ENCODE measurements around the gene PYGM.

The PYGM gene

GRCh38 chr11:64796757-64797541 is 37.2 kb upstream of the PYGM start:
- peaks cover 22% of the 10 kb centered on the region for H3K36me3 Mint-ChIP-seq
- H3K9me3 Mint-ChIP-seq, result no peaks in the 10 kb centered on the region
- H3K27me3 Mint-ChIP-seq, result no peaks in the 10 kb centered on the region
- DNase-seq (ENCODE audit: low spot score in 2 of 2) (no peak), ATAC-seq (ENCODE audit: low read depth) (no peak)
- no peak overlapping the region for H3K27ac Mint-ChIP-seq
- peaks cover 38% of the 10 kb centered on the region for H3K4me1 Mint-ChIP-seq
- H3K4me3 Mint-ChIP-seq, result no peak overlapping the region

- H3K27me3 Mint-ChIP-seq, result no peaks in the 10 kb centered on the region
- ATAC-seq (ENCODE audit: low read depth) (no peak), DNase-seq (ENCODE audit: low spot score in 2 of 2) (no peak)
- H3K36me3 Mint-ChIP-seq, result peaks cover 22% of the 10 kb centered on the region
- H3K4me3 Mint-ChIP-seq, result no peak overlapping the region
- peaks cover 31% of the 10 kb centered on the region for H3K4me1 Mint-ChIP-seq
- no peak overlapping the region for H3K27ac Mint-ChIP-seq
- H3K9me3 Mint-ChIP-seq, result no peaks in the 10 kb centered on the region
Measured at GRCh38 chr11:64796047-64796756, 36.4 kb upstream of the PYGM start.

GRCh38 chr11:64794526-64794925 is 34.8 kb upstream of the PYGM start:
- no peak overlapping the region for H3K4me3 Mint-ChIP-seq
- H3K36me3 Mint-ChIP-seq, result peaks cover 25% of the 10 kb centered on the region
- DNase-seq (ENCODE audit: low spot score in 2 of 2), result no peak
- H3K4me1 Mint-ChIP-seq, result peaks cover 23% of the 10 kb centered on the region
- no peaks in the 10 kb centered on the region for H3K27me3 Mint-ChIP-seq
- H3K9me3 Mint-ChIP-seq, result no peaks in the 10 kb centered on the region
- no peak for ATAC-seq (ENCODE audit: low read depth)
- H3K27ac Mint-ChIP-seq, result peak overlapping the region; percentile 17

- Mint-ChIP-seq H3K4me3 (no peak overlapping the region), H3K27me3 (no peaks in the 10 kb centered on the region), H3K36me3 (peaks cover 18% of the 10 kb centered on the region), H3K4me1 (peaks cover 16% of the 10 kb centered on the region), H3K9me3 (no peaks in the 10 kb centered on the region), H3K27ac (peak overlapping the region; percentile 78)
- ATAC-seq (ENCODE audit: low read depth) (no peak), DNase-seq (ENCODE audit: low spot score in 2 of 2) (no peak)
Measured at GRCh38 chr11:64793271-64794160, 33.7 kb upstream of the PYGM start.

- DNase-seq (ENCODE audit: low spot score in 2 of 2) (no peak), ATAC-seq (ENCODE audit: low read depth) (no peak)
- Mint-ChIP-seq H3K27ac (no peak overlapping the region), H3K36me3 (peaks cover 18% of the 10 kb centered on the region), H3K4me1 (peaks cover 19% of the 10 kb centered on the region), H3K4me3 (no peak overlapping the region), H3K27me3 (no peaks in the 10 kb centered on the region), H3K9me3 (no peaks in the 10 kb centered on the region)
Measured at GRCh38 chr11:64792482-64792881, 32.7 kb upstream of the PYGM start.

GRCh38 chr11:64791781-64792291 is 32.1 kb upstream of the PYGM start:
- H3K9me3 Mint-ChIP-seq, result no peaks in the 10 kb centered on the region
- H3K36me3 Mint-ChIP-seq, result peaks cover 18% of the 10 kb centered on the region
- H3K4me3 Mint-ChIP-seq, result no peak overlapping the region

GRCh38 chr11:64790205-64791095 is 30.7 kb upstream of the PYGM start:
- H3K36me3 Mint-ChIP-seq, result peaks cover 14% of the 10 kb centered on the region
- peak overlapping the region; percentile 62 for H3K27ac Mint-ChIP-seq
- DNase-seq (ENCODE audit: low spot score in 2 of 2), result no peak
- H3K27me3 Mint-ChIP-seq, result no peaks in the 10 kb centered on the region
- peaks cover 15% of the 10 kb centered on the region for H3K4me1 Mint-ChIP-seq
- H3K9me3 Mint-ChIP-seq, result no peaks in the 10 kb centered on the region
- no peak for ATAC-seq (ENCODE audit: low read depth)
- no peak overlapping the region for H3K4me3 Mint-ChIP-seq

More at GRCh38 chr11:64791781-64792291, 32.1 kb upstream of the PYGM start:
- DNase-seq (ENCODE audit: low spot score in 2 of 2) (no peak), ATAC-seq (ENCODE audit: low read depth) (no peak)
- no peaks in the 10 kb centered on the region for H3K27me3 Mint-ChIP-seq
- no peak overlapping the region for H3K27ac Mint-ChIP-seq
- peaks cover 19% of the 10 kb centered on the region for H3K4me1 Mint-ChIP-seq

GRCh38 chr11:64789331-64790204 is 29.8 kb upstream of the PYGM start:
- Mint-ChIP-seq H3K4me1 (peaks cover 13% of the 10 kb centered on the region), H3K27ac (peak overlapping the region; percentile 62), H3K27me3 (no peaks in the 10 kb centered on the region), H3K4me3 (no peak overlapping the region), H3K9me3 (no peaks in the 10 kb centered on the region), H3K36me3 (peaks cover 10% of the 10 kb centered on the region)
- DNase-seq (ENCODE audit: low spot score in 2 of 2), result no peak
- ATAC-seq (ENCODE audit: low read depth), result no peak

GRCh38 chr11:64788321-64789215 is 28.8 kb upstream of the PYGM start:
- peaks cover 7% of the 10 kb centered on the region for H3K36me3 Mint-ChIP-seq
- no peak overlapping the region for H3K4me3 Mint-ChIP-seq
- DNase-seq (ENCODE audit: low spot score in 2 of 2), result no peak
- H3K9me3 Mint-ChIP-seq, result no peaks in the 10 kb centered on the region
- no peak overlapping the region for H3K27ac Mint-ChIP-seq
- H3K27me3 Mint-ChIP-seq, result no peaks in the 10 kb centered on the region
- no peak for ATAC-seq (ENCODE audit: low read depth)
- peaks cover 6% of the 10 kb centered on the region for H3K4me1 Mint-ChIP-seq

- no peak overlapping the region for H3K4me3 Mint-ChIP-seq
- ATAC-seq (ENCODE audit: low read depth) (peak; percentile 80), DNase-seq (ENCODE audit: low spot score in 2 of 2) (peak; percentile 62 to 71)
- peaks cover 8% of the 10 kb centered on the region for H3K4me1 Mint-ChIP-seq
- H3K27ac Mint-ChIP-seq, result peak overlapping the region; percentile 70
- no peaks in the 10 kb centered on the region for H3K9me3 Mint-ChIP-seq
- H3K27me3 Mint-ChIP-seq, result no peaks in the 10 kb centered on the region
- peaks cover 6% of the 10 kb centered on the region for H3K36me3 Mint-ChIP-seq
Measured at GRCh38 chr11:64787526-64788320, 27.9 kb upstream of the PYGM start.

- no peak for ATAC-seq (ENCODE audit: low read depth)
- Mint-ChIP-seq H3K27me3 (no peaks in the 10 kb centered on the region), H3K4me3 (no peak overlapping the region), H3K4me1 (peaks cover 14% of the 10 kb centered on the region), H3K9me3 (no peaks in the 10 kb centered on the region), H3K27ac (peak overlapping the region; percentile 21), H3K36me3 (peaks cover 6% of the 10 kb centered on the region)
- DNase-seq (ENCODE audit: low spot score in 2 of 2), result no peak
Measured at GRCh38 chr11:64786308-64786707, 26.5 kb upstream of the PYGM start.
